GM19395 (cell line): ENCODE data around the gene TCL1A.

Experiments used
- ATAC-seq: cut with Tn5 transposase; IDR thresholded peaks from one replicate; pipeline ENCODE4 v1.9.1; 2021; ENCODE audit warnings: mild to moderate bottlenecking, moderate library complexity; ENCODE audit not compliant: unreplicated experiment

TCL1A gene

GRCh38 chr14:95707327-95707726 is 6.6 kb downstream of the TCL1A start:
- no peak for ATAC-seq

GRCh38 chr14:95705518-95705917 is 8.4 kb downstream of the TCL1A start:
- no peak for ATAC-seq

GRCh38 chr14:95703805-95704204 is 10.1 kb downstream of the TCL1A start:
- ATAC-seq: no peak

GRCh38 chr14:95703341-95703740 is 10.6 kb downstream of the TCL1A start:
- no peak for ATAC-seq

- no peak for ATAC-seq
Measured at GRCh38 chr14:95701846-95702221, 12.1 kb downstream of the TCL1A start.

- ATAC-seq: no peak
Measured at GRCh38 chr14:95700221-95700976, 13.5 kb downstream of the TCL1A start.

- peak; percentile 44 for ATAC-seq
Measured at GRCh38 chr14:95699412-95699811, 14.5 kb downstream of the TCL1A start.

- ATAC-seq: no peak
Measured at GRCh38 chr14:95698287-95698686, 15.6 kb downstream of the TCL1A start.

GRCh38 chr14:95697764-95698163 is 16.2 kb downstream of the TCL1A start:
- peak; percentile 58 for ATAC-seq

GRCh38 chr14:95696741-95697140 is 17.2 kb downstream of the TCL1A start:
- ATAC-seq: no peak

- ATAC-seq: no peak
Measured at GRCh38 chr14:95695913-95696312, 18.0 kb downstream of the TCL1A start.

- ATAC-seq: no peak
Measured at GRCh38 chr14:95695051-95695450, 18.9 kb downstream of the TCL1A start.

- no peak for ATAC-seq
Measured at GRCh38 chr14:95692109-95692508, 21.8 kb downstream of the TCL1A start.

GRCh38 chr14:95691591-95691990 is 22.3 kb downstream of the TCL1A start:
- no peak for ATAC-seq

- ATAC-seq: no peak
Measured at GRCh38 chr14:95690815-95691214, 23.1 kb downstream of the TCL1A start.

GRCh38 chr14:95689441-95689840 is 24.5 kb downstream of the TCL1A start:
- ATAC-seq: no peak

- ATAC-seq: no peak
Measured at GRCh38 chr14:95686935-95687334, 27.0 kb downstream of the TCL1A start.

GRCh38 chr14:95685978-95686922 is 27.7 kb downstream of the TCL1A start, which contains the start of gene TCL1B:
Gene TCL1B, plus strand, starts transcription at chr14:95686426. Its CDS starts 42 bp downstream, at chr14:95686468.
- ATAC-seq: no peak

- ATAC-seq: no peak
Measured at GRCh38 chr14:95683793-95684192, 30.1 kb downstream of the TCL1A start.

- ATAC-seq: no peak
Measured at GRCh38 chr14:95681153-95681552, 32.8 kb downstream of the TCL1A start.

GRCh38 chr14:95679998-95680735 is 33.8 kb downstream of the TCL1A start:
- ATAC-seq: no peak
